Thoracic aorta (tissue), 2 donors: ENCODE measurements around the gene TLE4. TPM values are rescaled to one million over a fixed set of nuclear protein-coding genes. Genes with fewer than 3 reads are reported as not detected.
A peak's percentile ranks its signal among the peaks of the same experiment; 100 is the strongest.

ENCODE experiments used
- ATAC-seq: fragments of 150-250 bp; one replicate; pipeline ENCODE4 v1.8.0; 2017; ENCODE audit warnings: low read depth; ENCODE audit not compliant: insufficient number of reproducible peaks, low FRiP score
- DNase-seq: peaks from one replicate; pipeline ENCODE4 v3.0.0-alpha.2; 2020; ENCODE audit warnings: low spot score
- H3K27ac ChIP-seq, 2 donors: fragments of 200-600 bp; sonication (generic); 1 replicate in 1 of 2; 2 replicates in 1 of 2; pipeline ENCODE4 v1.5.1; 2016; ENCODE audit warnings: mild to moderate bottlenecking in 2 of 2, moderate library complexity in 2 of 2
- H3K27me3 ChIP-seq: fragments of 200-600 bp; sonication (generic); replicated peaks from 2 replicates; pipeline ENCODE4 v1.6.0; 2016; ENCODE audit warnings: mild to moderate bottlenecking; ENCODE audit not compliant: insufficient read depth
- H3K36me3 ChIP-seq: fragments of 200-600 bp; sonication (generic); one replicate; pipeline ENCODE4 v1.5.1; 2016
- H3K4me1 ChIP-seq, 2 donors: fragments of 200-600 bp; sonication (generic); 1 replicate in 1 of 2; 2 replicates in 1 of 2; pipeline versions ENCODE4 v1.5.1 to v1.6.0; 2016; ENCODE audit warnings: low read depth in 2 of 2, mild to moderate bottlenecking in 1 of 2; ENCODE audit not compliant: control insufficient read depth in 1 of 2
- H3K4me3 ChIP-seq: fragments of 200-600 bp; sonication (generic); 2 replicates; pipeline ENCODE4 v1.5.1; 2016; ENCODE audit warnings: mild to moderate bottlenecking
- H3K9me3 ChIP-seq: fragments of 200-600 bp; sonication (generic); 2 replicates; pipeline ENCODE4 v1.5.1; 2016
- total RNA-seq, 2 donors: library from RNA; depleted of rRNA; stranded (reverse); fragments of >200 nt; gene quantifications; one replicate each; pipeline versions ENCODE4 v1.1.0 to v1.2.3, GENCODE V29; 2016
- TF ChIP-seq, protein P1 (sequence below): fragments of 200-600 bp; sonication (generic); IDR thresholded peaks from one replicate; pipeline ENCODE4 v1.5.1; 2019; ENCODE audit warnings: antibody characterized with exemption

The TLE4 gene
- total RNA-seq, 2 donors from 2014 or later, result 19.7 to 44.1 TPM

DNA sequence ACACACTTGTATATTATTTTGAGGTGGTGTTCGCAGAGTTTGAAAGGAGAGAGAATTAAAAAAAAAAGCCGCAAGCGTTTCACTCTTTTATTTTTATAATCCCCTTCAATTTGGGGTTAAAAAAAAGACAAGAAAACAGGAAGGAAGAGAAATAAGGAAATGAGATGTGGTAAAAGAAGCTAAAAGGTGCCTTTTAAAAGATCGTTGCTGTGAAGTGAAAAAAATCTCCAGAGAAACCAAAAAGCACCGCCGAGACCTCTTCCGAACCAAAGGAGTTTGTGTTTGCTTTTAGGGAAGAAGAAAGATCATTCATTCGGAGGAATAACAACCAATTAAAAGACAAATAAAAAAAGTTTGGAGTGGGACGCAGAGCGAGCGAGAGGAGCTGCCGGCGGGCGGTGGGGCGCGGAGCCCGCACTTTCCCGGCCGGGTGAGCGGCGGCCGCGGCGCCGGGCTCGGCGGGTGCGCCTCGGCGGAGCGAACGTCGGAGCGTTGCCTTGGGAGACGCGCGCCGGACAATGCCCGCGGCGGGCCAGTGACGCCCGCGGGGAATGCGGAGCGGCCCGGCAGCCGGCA is 355 bp downstream of the TLE4 start:
- Histone ChIP-seq H3K36me3 (no peaks in the 10 kb centered on the region), H3K27me3 (no peaks in the 10 kb centered on the region), H3K9me3 (no peaks in the 10 kb centered on the region), H3K4me1 (peaks cover 5 to 12% of the 10 kb centered on the region in 2 donors), H3K4me3 (peak overlapping the region; percentile 95), H3K27ac (peak overlapping the region; percentile 84 to 96)
- TF ChIP-seq, protein P1, sequence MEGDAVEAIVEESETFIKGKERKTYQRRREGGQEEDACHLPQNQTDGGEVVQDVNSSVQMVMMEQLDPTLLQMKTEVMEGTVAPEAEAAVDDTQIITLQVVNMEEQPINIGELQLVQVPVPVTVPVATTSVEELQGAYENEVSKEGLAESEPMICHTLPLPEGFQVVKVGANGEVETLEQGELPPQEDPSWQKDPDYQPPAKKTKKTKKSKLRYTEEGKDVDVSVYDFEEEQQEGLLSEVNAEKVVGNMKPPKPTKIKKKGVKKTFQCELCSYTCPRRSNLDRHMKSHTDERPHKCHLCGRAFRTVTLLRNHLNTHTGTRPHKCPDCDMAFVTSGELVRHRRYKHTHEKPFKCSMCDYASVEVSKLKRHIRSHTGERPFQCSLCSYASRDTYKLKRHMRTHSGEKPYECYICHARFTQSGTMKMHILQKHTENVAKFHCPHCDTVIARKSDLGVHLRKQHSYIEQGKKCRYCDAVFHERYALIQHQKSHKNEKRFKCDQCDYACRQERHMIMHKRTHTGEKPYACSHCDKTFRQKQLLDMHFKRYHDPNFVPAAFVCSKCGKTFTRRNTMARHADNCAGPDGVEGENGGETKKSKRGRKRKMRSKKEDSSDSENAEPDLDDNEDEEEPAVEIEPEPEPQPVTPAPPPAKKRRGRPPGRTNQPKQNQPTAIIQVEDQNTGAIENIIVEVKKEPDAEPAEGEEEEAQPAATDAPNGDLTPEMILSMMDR, result no peak
- ATAC-seq (peak; percentile 26), DNase-seq (no peak)

DNA sequence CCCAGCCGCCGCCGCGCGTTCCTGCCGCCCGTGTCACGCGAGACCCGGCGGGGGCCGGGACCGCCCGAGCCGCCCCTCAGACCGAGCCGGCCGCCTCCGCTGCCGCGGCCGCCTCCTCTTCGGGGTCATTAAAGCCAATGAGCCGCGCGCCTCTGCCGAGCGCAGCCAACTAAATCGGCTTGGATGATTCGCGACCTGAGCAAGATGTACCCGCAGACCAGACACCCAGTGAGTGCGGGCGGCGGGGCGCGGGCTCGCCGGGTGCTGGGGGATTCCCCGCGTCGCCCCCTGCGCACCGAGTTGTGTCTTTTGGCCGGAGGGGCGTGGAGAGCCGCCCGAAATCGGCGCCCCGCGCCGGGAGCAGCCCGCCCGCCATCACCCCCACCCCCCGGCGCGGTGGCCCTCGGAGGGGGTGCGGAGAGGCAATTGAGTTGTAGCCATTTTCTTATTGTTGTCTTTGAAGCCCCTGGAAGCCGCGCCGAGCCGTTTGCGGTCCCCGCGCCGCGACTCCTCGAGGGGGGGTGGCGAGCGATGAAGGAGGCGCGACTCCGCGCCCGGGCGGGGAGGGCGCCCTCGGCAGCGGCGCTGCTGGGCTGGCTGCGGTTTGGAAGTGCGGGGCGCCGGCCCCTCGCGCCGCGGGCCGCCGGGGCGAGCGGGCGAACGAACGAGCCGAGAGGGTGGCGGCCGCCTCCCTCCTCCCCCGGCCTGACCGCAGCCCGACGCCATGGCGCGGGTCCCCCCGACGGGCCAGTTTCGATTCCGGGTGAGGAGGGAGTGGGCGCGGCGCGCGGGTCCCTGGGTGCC is 1.0 kb downstream of the TLE4 start:
- H3K27me3 ChIP-seq, result no peaks in the 10 kb centered on the region
- TF ChIP-seq, protein P1, result no peak
- no peaks in the 10 kb centered on the region for H3K36me3 ChIP-seq
- H3K4me1 ChIP-seq, result peaks cover 5 to 12% of the 10 kb centered on the region in 2 donors
- ATAC-seq, result no peak
- peak overlapping the region; percentile 84 to 96 for H3K27ac ChIP-seq
- H3K9me3 ChIP-seq, result no peaks in the 10 kb centered on the region
- H3K4me3 ChIP-seq, result peak overlapping the region; percentile 95
- DNase-seq, result no peak

DNA sequence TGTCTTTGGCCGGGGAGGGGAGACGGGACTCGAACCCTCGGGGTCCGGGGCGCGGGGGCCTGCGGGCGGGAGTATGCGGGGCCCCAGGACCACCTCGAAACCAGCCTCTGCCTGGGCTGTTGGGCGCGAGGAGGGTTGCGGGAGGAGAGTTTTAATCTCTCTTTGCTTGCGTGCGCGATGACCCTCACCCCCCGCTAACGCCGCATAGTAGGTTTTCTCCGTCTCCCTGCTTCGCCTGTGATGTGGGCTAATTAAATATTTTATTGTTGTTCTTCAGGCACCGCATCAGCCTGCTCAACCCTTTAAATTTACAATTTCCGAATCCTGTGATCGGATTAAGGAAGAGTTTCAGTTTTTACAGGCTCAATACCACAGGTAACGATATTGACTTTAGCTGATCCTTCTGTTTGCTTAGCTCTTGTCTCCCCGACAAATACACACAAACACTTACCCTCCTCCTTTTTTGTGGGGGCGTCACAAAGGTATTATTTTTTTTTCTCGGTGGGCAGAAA is 1.7 kb downstream of the TLE4 start:
- peak overlapping the region; percentile 84 to 96 for H3K27ac ChIP-seq
- no peaks in the 10 kb centered on the region for H3K27me3 ChIP-seq
- TF ChIP-seq, protein P1, result no peak
- peaks cover 12% of the 10 kb centered on the region in 2 donors for H3K4me1 ChIP-seq
- no peaks in the 10 kb centered on the region for H3K9me3 ChIP-seq
- no peak for ATAC-seq
- H3K36me3 ChIP-seq, result no peaks in the 10 kb centered on the region
- H3K4me3 ChIP-seq, result peak overlapping the region; percentile 95
- DNase-seq, result no peak

DNA sequence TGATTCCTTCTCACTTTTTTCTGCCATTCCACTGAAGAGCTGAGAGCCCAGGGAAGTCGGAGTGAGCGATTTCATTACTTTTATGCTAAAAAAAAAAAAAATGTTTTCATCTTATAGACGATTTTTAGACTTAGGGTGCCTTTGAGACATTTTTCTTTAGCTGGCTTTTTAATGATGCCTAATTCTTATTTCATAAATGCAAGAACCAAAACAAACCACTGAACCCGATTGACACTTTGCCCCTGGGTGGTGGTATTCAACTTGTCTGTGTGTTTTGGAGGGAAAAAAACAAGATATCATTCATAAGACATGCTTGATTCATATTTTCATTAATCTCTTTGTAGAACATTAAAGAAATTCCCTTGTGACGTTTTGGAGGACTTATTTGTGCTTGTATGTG is 2.4 kb downstream of the TLE4 start:
- no peak for ATAC-seq
- Histone ChIP-seq H3K27me3 (no peaks in the 10 kb centered on the region), H3K27ac (no peak overlapping the region), H3K9me3 (no peaks in the 10 kb centered on the region), H3K4me3 (peak overlapping the region; percentile 95), H3K36me3 (no peaks in the 10 kb centered on the region), H3K4me1 (peaks cover 12% of the 10 kb centered on the region in 2 donors)
- TF ChIP-seq, protein P1, result no peak
- no peak for DNase-seq

DNA sequence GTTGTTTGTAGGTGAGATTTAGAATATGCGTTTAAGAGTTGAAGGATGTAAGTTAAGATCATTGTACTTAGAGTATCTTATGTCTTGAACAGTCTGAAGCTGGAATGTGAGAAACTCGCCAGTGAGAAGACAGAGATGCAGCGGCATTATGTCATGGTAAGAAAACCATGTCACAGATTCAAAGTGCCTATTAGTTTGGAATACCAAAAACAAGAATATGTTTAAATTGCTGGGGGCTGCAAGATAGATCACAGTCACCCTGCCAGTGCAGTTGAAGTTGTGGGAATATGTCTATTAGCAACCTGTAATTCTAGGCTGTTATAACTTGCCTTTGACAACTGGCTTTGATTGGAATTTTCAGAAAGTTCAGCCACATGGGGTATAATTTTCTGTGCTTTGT is 3.0 kb downstream of the TLE4 start:
- Histone ChIP-seq H3K4me1 (peaks cover 12% of the 10 kb centered on the region in 2 donors), H3K9me3 (no peaks in the 10 kb centered on the region), H3K27me3 (no peaks in the 10 kb centered on the region), H3K27ac (no peak overlapping the region), H3K4me3 (no peak overlapping the region), H3K36me3 (no peaks in the 10 kb centered on the region)
- ATAC-seq (no peak), DNase-seq (no peak)
- TF ChIP-seq, protein P1, result no peak
